K562 (cell line): ENCODE data around the gene RPL22L1. TPM values are rescaled to one million over a fixed set of nuclear protein-coding genes. Genes with fewer than 3 reads are reported as not detected.
A peak's percentile ranks its signal among the peaks of the same experiment; 100 is the strongest.

ENCODE experiments used
- CBX8 ChIP-seq: fragments of 200-600 bp; sonication (generic); IDR thresholded peaks from 2 replicates; pipeline ENCODE4 v1.6.1; 2012; ENCODE audit warnings: borderline replicate concordance, mixed run types, low read depth, mild to moderate bottlenecking, moderate library complexity, mixed read lengths, low read length, control low read depth, inconsistent platforms; ENCODE audit not compliant: poor library complexity, severe bottlenecking; ENCODE audit errors: extremely low read depth
- CCNT2 ChIP-seq: IDR thresholded peaks from 2 replicates; pipeline ENCODE4 v1.6.1; 2011; ENCODE audit warnings: borderline replicate concordance, low read depth, mild to moderate bottlenecking, moderate library complexity, mixed read lengths, low read length; ENCODE audit not compliant: insufficient read length; ENCODE audit errors: extremely low read depth
- CREB3L1 ChIP-seq: fragments of 450-650 bp; IDR thresholded peaks from 2 replicates; pipeline ENCODE4 v1.6.1; 2014; ENCODE audit warnings: low read depth, mild to moderate bottlenecking, moderate library complexity, borderline replicate concordance
- E2F6 ChIP-seq, 2 experiments: IDR thresholded peaks; 2 replicates each; pipeline ENCODE4 v1.6.1; 2011; ENCODE audit warnings: borderline replicate concordance in 1 of 2, control low read depth in 1 of 2, low read depth in 1 of 2, low read length in 1 of 2, mild to moderate bottlenecking in 1 of 2, mixed read lengths in 1 of 2, moderate library complexity in 1 of 2; ENCODE audit not compliant: insufficient read depth in 1 of 2, insufficient read length in 1 of 2, poor library complexity in 1 of 2, severe bottlenecking in 1 of 2; ENCODE audit errors: extremely low read depth in 1 of 2
- FOSL1 ChIP-seq: fragments of 200-800 bp; sonication (Bioruptor generic); conservative IDR thresholded peaks from 2 replicates; pipeline ENCODE4 v1.6.1; 2016; ENCODE audit warnings: missing genetic modification characterization, missing compliant biosample characterization
- FOXJ2 ChIP-seq: fragments of 200-800 bp; sonication (Bioruptor generic); IDR thresholded peaks from 2 replicates; pipeline ENCODE4 v1.6.1; 2016; ENCODE audit warnings: missing genetic modification characterization, missing compliant biosample characterization
- GABPA ChIP-seq: fragments of 200-800 bp; sonication (Bioruptor generic); conservative IDR thresholded peaks from 2 replicates; pipeline ENCODE4 v1.6.1; 2016; ENCODE audit warnings: low read depth, missing genetic modification characterization, missing compliant biosample characterization
- GTF2A2 ChIP-seq: IDR thresholded peaks from 2 replicates; pipeline ENCODE4 v1.6.1; 2016; ENCODE audit warnings: mild to moderate bottlenecking, missing genetic modification characterization, missing compliant biosample characterization
- GTF2F1 ChIP-seq: IDR thresholded peaks from 2 replicates; pipeline ENCODE4 v1.6.1; 2011; ENCODE audit warnings: low read depth, low read length, improper control_type of control experiment
- HDAC6 ChIP-seq: IDR thresholded peaks from 2 replicates; pipeline ENCODE4 v1.6.1; 2012; ENCODE audit warnings: low read depth, mild to moderate bottlenecking, control low read depth, inconsistent platforms, low read length, moderate library complexity
- MIER1 ChIP-seq: fragments of 450-650 bp; IDR thresholded peaks from 2 replicates; pipeline ENCODE4 v1.6.1; 2016; ENCODE audit warnings: antibody characterized with exemption, mild to moderate bottlenecking, low read depth
- MLLT1 ChIP-seq, 2 experiments: fragments of 450-650 bp; IDR thresholded peaks; 2 replicates each; pipeline ENCODE4 v1.6.1; 2016
- MTA3 ChIP-seq: fragments of 450-650 bp; formaldehyde crosslinking; IDR thresholded peaks from 2 replicates; pipeline ENCODE4 v1.6.1; 2017; ENCODE audit warnings: mild to moderate bottlenecking, borderline replicate concordance
- NCOA1 ChIP-seq: fragments of 450-650 bp; IDR thresholded peaks from 2 replicates; pipeline ENCODE4 v1.6.1; 2016; ENCODE audit warnings: low read depth
- NFE2L1 ChIP-seq: fragments of 450-650 bp; IDR thresholded peaks from 2 replicates; pipeline ENCODE4 v1.6.1; 2016; ENCODE audit warnings: missing genetic modification characterization, low read depth, mild to moderate bottlenecking, missing compliant biosample characterization, moderate library complexity, borderline replicate concordance
- RAD51 ChIP-seq: fragments of 450-650 bp; IDR thresholded peaks from 2 replicates; pipeline ENCODE4 v1.7.1; 2016; ENCODE audit warnings: low read depth, mild to moderate bottlenecking, borderline replicate concordance
- RBBP5 ChIP-seq: fragments of 200-600 bp; sonication (generic); IDR thresholded peaks from 2 replicates; pipeline ENCODE4 v1.6.1; 2012; ENCODE audit warnings: borderline replicate concordance, mild to moderate bottlenecking, low read length, control low read depth, inconsistent platforms; ENCODE audit not compliant: insufficient read depth, poor library complexity, severe bottlenecking
- SMARCC2 ChIP-seq: fragments of 450-650 bp; IDR thresholded peaks from 2 replicates; pipeline ENCODE4 v1.6.1; 2017; ENCODE audit warnings: antibody characterized with exemption, moderate library complexity, mild to moderate bottlenecking, low read depth
- TCF3 ChIP-seq: sonication (generic); formaldehyde crosslinking; IDR thresholded peaks from 2 replicates; pipeline ENCODE4 v1.4.0; 2020; ENCODE audit warnings: mild to moderate bottlenecking, missing genetic modification reagents
- TGIF2 ChIP-seq: sonication (generic); formaldehyde crosslinking; IDR thresholded peaks from 2 replicates; pipeline ENCODE4 v1.8.1; 2022; ENCODE audit warnings: mild to moderate bottlenecking, missing genetic modification reagents, moderate library complexity
- ZNF717 ChIP-seq: fragments of 250-450 bp; sonication (Bioruptor Pico); IDR thresholded peaks from 2 replicates; pipeline ENCODE4 v1.5.0; 2021
- polyA plus RNA-seq, 8 experiments: library from polyadenylated mRNA; depleted of rRNA in 4 of 8; stranded (reverse) in 5 of 8; unstranded in 3 of 8; fragments of >200 nt; fragmentation: Nextera tagmentation in 2 of 8; fragmentation: Illumina TruSeq in 1 of 8; extraction: Ambion mirVana in 2 of 8; extraction: Trizol in 1 of 8; gene quantifications; 2 replicates each; pipeline versions ENCODE4 v1.2.1 to v1.2.3, GENCODE V29; 2011 to 2014; ENCODE audit warnings: inconsistent platforms in 1 of 8, missing spikeins in 1 of 8
- total RNA-seq, 7 experiments: library from RNA; depleted of rRNA in 6 of 7; stranded (reverse); fragments of >200 nt in 6 of 7; fragmentation: Illumina TruSeq in 2 of 7; extraction: Trizol in 2 of 7; gene quantifications; 2 replicates each; pipeline versions ENCODE4 v1.2.1 to v1.2.3, GENCODE V29; 2011 to 2021; ENCODE audit warnings: low replicate concordance in 1 of 7

RPL22L1 gene
- total and polyA plus RNA-seq, 9 of the 15 experiments (the other 6 are each of a cell fraction or from before 2014, with no cell fraction given), result 53.9 to 198 (median 108) TPM

DNA sequence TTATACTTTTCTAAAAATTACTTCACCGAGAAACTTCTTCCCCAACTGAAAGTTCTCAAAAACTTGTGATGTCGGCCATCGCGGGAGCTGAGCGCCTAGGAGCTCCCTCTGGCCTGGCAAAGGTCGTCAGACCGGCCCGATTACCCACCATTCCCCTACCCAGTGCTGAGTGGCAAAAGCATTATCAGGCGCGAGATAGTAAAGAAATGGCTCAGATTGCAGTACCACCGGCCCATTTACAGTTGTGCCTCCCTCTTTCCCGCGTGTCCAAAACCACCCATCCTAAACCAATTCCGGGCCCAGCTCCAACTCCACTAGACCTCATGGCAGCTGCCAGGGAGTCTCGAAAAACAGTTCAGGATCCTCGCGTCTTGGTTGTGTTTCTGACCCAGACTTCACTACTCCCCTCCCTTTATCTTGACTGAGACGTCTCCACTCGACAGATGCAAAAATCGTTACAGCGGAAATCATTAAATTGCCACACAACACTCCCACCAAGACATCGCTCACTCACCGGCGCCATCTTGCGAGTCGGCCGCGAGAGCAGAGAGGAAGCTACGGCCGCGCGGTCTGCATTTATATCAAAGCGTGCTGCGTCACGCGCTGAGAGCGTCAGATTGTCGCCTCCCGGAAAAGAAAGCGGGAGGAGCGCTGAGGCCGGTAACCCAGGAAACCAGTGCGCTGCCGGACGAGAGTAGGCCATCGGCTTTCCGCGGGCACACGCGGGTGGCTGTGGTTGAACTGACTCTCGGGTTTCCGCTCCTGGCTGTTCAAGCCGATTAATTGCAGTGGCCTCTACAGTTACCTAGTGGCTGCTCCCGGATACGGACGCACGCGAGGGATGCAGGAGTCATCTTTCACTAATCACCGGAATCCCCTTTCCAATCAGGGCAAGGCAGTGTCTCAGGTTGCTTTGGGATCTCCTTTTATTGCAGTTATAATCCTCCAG, at the start of gene RPL22L1 (continued):
- TF ChIP-seq CREB3L1, result peak; percentile 57
- TF ChIP-seq TCF3 (CRISPR knock-in tag), result no peak
- TF ChIP-seq HDAC6, result no peak
- TF ChIP-seq FOXJ2 (tag), result peak; percentile 27; the same call in 1 of the 2 replicates
- peak; percentile 32; the same call in 1 of the 2 replicates for TF ChIP-seq FOSL1 (tag)
- no peak for TF ChIP-seq TGIF2 (CRISPR knock-in tag)
- TF ChIP-seq RBBP5, result peak; percentile 84
- TF ChIP-seq NCOA1, result peak; percentile 59
- TF ChIP-seq CBX8, result no peak
- TF ChIP-seq CCNT2, result peak; percentile 40
- no peak for TF ChIP-seq RAD51
- TF ChIP-seq GABPA, result peak; percentile 66
- TF ChIP-seq ZNF717 (CRISPR knock-in tag), result no peak
- no peak for TF ChIP-seq SMARCC2
- peak; percentile 68 to 79 for TF ChIP-seq E2F6 (IDR thresholded peaks at IDR 0.05; ENCODE audit: borderline replicate concordance in 1 of 2, extremely low read depth in 1 of 2, insufficient read depth in 1 of 2, insufficient read length in 1 of 2, low read depth in 1 of 2, low read length in 1 of 2, poor library complexity in 1 of 2, severe bottlenecking in 1 of 2)
- peak; percentile 78 to 94 for TF ChIP-seq MLLT1 (IDR thresholded peaks at IDR 0.05)
- peak; percentile 98 for TF ChIP-seq MTA3
- no peak for TF ChIP-seq NFE2L1 (tag)
- TF ChIP-seq GTF2A2 (tag), result peak; percentile 88
- no peak for TF ChIP-seq MIER1
- TF ChIP-seq GTF2F1, result peak; percentile 97
